Caki2 (cell line): Measurements from ENCODE around the gene UBR3. TPM values are rescaled to one million over a fixed set of nuclear protein-coding genes. Genes with fewer than 3 reads are reported as not detected.

Source experiments
- DNase-seq: peaks from one replicate; pipeline ENCODE4 v3.0.0-alpha.2; 2015; ENCODE audit warnings: low read depth
- in situ Hi-C: cut with HindIII; loops from 2 replicates; pipeline ENCODE4 v1.10.0; 2016; ENCODE audit warnings: low sequenced_read_pairs, low pct_unique_long_range_greater_than_20kb, mixed read lengths
- total RNA-seq: library from RNA; depleted of rRNA; stranded (reverse); fragments of >200 nt; shearing (Covaris generic); gene quantifications from 2 replicates; pipeline ENCODE4 v1.2.3, GENCODE V29; 2014; ENCODE audit warnings: low replicate concordance

The UBR3 gene
- total RNA-seq, 1 experiment from 2014 or later = 22.9 TPM

- no peak for DNase-seq
- in situ Hi-C loops = no loop called here
These were observed 229.6 kb downstream of the UBR3 start for GRCh38 chr2:170056900-170057299.

GRCh38 chr2:170063456-170064235 lies 236.4 kb downstream of the UBR3 start:
- in situ Hi-C loops = no loop called here
- no peak for DNase-seq

GRCh38 chr2:170070778-170071177 lies 243.5 kb downstream of the UBR3 start:
- in situ Hi-C loops = no loop called here
- DNase-seq = no peak

GRCh38 chr2:170073288-170073687 lies 246.0 kb downstream of the UBR3 start:
- in situ Hi-C loops = no loop called here
- DNase-seq = no peak

- DNase-seq = no peak
- in situ Hi-C loops = no loop called here
These were observed 248.9 kb downstream of the UBR3 start for GRCh38 chr2:170076189-170076588.

GRCh38 chr2:170077830-170078569 lies 250.7 kb downstream of the UBR3 start:
- DNase-seq = no peak
- in situ Hi-C loops = no loop called here

- DNase-seq = no peak
- in situ Hi-C loops = no loop called here
These were observed 257.7 kb downstream of the UBR3 start for GRCh38 chr2:170084820-170085491.

GRCh38 chr2:170086117-170086688 lies 258.9 kb downstream of the UBR3 start:
- DNase-seq = no peak
- in situ Hi-C loops = no loop called here

GRCh38 chr2:170086751-170087412 lies 259.6 kb downstream of the UBR3 start:
- in situ Hi-C loops = no loop called here
- DNase-seq = no peak

GRCh38 chr2:170087413-170087793 lies 260.1 kb downstream of the UBR3 start:
- in situ Hi-C loops = no loop called here
- DNase-seq = no peak

- in situ Hi-C loops = no loop called here
- no peak for DNase-seq
These were observed 261.5 kb downstream of the UBR3 start for GRCh38 chr2:170088776-170089175.

GRCh38 chr2:170090229-170090628 lies 263.0 kb downstream of the UBR3 start:
- in situ Hi-C loops = no loop called here

GRCh38 chr2:170091436-170091835 lies 264.2 kb downstream of the UBR3 start:
- DNase-seq = no peak
- in situ Hi-C loops = no loop called here

More at GRCh38 chr2:170090229-170090628, 263.0 kb downstream of the UBR3 start:
- no peak for DNase-seq

- in situ Hi-C loops = no loop called here
- DNase-seq = no peak
These were observed 265.3 kb downstream of the UBR3 start for GRCh38 chr2:170092436-170093060.

GRCh38 chr2:170095380-170095779 lies 268.1 kb downstream of the UBR3 start:
- no peak for DNase-seq

GRCh38 chr2:170098626-170099312 lies 271.5 kb downstream of the UBR3 start:
- no peak for DNase-seq
- in situ Hi-C loops = no loop called here

More at GRCh38 chr2:170095380-170095779, 268.1 kb downstream of the UBR3 start:
- in situ Hi-C loops = no loop called here

GRCh38 chr2:170101789-170102188 lies 274.5 kb downstream of the UBR3 start:
- no peak for DNase-seq
- in situ Hi-C loops = no loop called here
